Stimulated activated CD8-positive, alpha-beta memory T cell treated with anti-CD3 and anti-CD28 coated beads, Interleukin-15, amount 100 ng/mL, for 4 hours (primary cell): ENCODE data around the gene NSUN5.
"Not testable (repeated sequence)": the region's sequence is repeated elsewhere in the genome, so short reads cannot be mapped to it uniquely, and the experiment has no call there.

Experiments
- DNase-seq, 2 donors: peaks; one replicate each; pipeline ENCODE4 v3.0.0-alpha.2; 2020; ENCODE audit warnings: low read depth in 2 of 2

Gene NSUN5

DNA sequence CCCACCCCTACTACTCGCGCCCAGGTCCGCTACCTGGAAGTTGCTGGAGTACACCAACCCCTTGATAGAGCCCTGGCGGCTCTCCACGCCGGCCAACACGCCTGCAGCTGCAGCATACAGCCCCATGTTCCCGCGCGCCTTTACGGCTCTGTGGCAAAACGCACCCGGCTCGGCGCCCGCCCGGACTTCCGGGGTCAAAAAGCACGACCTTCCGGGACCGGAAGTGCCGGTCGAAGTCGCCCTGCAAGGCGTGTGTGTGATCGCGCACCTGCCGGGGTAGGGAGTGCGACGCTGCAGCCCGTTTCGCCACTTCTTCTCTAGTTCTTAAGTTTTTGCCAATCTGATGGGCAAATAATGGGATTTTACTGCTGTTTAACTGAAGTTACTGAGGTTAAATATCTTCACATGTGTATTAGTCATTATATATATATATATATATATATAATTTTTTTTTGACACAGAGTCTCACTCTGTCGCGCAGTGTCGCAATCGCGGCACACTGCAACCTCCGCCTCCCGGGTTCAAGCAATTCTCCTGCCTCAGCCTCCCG, at the start of gene NSUN5:
TSS of gene NSUN5 (minus strand) at position 162 of the 550 bp plus-strand sequence. CDS start at position 126, 36 bp downstream.
- DNase-seq, result peak; percentile 74 to 78

DNA sequence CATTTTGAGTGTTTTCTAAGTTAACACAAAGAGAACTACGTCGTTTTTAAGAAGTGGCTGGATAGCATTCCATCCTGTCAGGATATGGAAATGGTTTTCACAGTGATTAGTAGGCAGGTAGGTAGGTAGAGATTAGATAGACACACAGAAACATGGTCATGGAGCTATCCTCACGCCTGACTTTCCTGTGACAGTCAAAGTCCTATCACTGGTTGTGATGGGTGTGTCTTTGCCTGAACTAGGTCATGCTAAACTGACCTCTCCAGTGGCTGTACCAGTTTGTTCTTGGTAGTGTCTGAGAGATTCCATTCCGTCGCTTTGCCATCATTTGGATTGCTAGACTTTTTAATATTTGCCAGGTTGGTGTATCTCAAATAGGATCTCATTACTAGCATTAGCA, 47.5 kb upstream of the NSUN5 start:
- no peak for DNase-seq

DNA sequence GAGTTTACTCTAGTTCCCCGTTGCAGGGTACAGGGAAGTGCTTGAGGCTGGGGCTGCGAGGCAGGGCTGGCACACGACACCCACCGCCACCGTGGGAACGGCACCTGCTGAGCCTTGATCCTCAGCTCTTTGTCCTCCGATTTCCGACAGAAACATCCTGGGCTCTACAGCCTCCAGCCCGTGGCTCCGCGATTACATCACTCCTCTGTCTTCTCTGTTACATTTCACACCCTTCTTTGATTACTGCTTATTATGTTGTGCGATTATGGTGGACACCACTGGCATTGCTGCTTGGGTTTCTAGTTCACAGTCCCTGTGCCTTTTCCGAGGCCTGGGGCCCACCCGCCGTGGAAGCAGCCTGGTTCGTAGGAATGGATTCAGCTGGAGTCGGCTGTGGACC, 46.2 kb upstream of the NSUN5 start:
- no peak for DNase-seq

DNA sequence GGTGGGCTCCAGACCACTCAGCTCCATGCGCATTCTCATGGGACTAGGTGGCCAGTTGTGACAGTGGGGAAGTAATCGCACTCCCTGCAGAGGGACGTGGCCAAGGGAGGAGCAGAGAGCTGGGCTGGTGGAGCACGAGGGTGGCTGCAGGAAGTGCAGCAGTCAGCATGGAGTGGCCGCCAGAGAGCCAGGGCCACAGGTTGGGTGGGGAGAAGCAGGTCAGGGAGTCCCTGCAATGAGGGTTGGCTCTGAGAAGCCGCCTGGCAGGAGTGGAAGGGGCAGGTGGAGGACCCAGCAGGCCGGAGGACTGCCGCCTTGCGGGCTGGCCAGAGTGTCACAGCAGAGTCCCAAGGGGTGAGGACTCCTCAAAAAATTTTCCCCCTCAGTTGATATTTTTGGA, 45.6 kb upstream of the NSUN5 start:
- DNase-seq, result no peak

DNA sequence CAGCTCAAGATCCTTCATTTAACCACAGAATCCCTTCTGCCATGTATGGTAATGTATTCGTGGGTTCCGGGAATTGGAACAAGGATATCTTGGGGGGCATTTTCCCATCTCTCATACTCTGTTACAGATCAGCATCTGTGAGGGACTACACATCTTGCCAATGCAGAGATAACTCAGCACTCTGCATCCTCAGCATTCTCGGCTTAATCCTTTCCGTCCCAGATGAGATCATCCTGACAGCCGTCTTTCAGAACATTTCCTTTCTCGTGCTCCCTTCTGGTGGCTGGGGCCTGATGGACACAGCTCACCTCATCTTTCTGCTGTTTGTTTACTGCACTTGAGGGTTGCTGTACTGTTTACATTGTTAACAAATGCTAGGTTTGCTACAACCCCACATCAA, 44.6 kb upstream of the NSUN5 start:
- DNase-seq, result no peak

DNA sequence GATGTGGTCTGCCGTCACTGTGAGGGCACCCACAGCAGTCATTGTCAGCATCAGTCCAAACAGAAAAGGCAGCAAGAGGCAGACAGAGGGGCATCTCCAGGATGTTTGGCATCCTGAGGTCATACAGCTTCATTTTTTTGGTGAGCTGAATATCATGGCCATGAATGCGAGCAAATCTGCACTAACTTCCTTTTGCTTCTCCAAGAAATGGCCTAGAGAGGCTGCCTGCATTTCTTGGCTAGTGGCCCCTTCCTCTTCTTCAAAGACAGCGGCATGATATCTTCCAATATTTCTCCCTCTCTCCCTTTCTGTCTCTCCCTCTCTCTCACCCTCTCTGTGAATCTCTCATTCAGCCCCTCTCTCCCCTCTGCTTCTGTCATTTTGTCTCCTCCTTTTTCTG, 44.2 kb upstream of the NSUN5 start:
- DNase-seq, result no peak

DNA sequence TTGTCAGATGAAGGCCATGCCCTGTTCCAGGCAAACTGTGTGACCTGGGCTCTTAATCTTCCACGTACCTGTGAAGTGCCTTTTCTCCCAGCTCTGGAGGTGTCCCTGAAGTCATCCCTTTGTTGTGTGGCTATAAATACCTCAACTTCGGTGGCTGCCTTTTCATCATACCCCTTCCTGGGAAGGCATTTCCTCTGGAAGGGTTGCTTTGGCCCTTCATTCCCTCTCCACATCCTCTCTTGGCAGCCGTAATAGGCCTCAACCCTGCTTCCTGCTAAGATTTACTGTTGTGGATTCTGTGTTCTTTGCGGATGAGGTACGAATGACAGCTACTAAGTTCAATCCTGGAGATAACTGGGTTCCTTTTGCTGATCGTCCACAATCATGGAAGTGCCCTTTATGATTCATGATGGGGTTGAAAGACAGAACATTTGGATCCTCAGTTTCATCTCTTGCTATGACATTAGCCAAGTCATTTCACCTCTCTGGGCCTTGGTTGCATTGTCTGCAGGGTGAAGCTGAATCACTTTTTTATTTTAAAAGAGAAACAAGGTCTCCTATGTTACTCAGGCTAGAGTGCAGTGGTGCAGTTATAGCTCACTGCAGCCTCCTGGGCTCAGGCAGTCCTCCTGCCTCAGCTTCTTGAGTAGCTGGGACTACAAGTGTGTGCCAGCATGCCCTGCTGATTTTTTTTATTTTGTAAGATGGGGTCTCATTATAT, 43.0 kb upstream of the NSUN5 start:
- no peak for DNase-seq

DNA sequence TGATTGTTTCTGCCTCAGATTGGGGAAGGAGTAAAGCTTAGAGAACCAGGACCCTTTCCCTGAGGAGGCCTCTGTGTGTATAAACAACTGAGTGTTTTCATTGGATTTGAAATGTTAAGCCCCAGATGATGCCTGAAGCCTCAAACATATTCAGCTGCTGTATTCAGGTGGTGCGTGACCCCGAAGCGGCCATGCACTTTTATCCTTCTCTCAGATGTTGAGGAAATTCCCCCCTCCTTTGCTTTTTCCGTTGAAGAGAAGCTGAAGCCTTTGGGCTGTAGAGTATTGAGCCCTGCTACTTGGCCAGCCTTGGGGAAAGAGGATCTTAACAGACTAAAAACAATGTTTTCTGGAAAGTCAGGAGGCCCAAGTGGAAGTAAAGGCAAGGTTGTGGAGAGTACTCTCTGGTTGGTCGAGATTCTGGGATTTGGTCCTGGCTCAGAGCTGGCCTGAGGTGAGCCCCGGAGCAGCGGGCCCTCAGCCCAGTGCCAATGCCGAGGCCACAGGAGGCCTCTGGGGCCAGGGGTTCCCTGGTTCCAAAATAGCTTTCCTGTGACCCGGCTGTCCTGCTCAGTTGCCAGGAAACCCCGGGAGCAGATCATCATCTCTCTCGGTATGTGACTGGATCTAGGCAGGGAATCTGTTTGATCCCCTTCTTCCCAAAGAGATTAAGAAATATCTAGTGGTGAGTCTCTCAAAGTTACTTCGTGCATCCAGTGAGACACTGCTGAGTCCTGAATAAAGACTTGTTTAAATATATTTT, 41.9 kb upstream of the NSUN5 start:
- DNase-seq, result no peak

DNA sequence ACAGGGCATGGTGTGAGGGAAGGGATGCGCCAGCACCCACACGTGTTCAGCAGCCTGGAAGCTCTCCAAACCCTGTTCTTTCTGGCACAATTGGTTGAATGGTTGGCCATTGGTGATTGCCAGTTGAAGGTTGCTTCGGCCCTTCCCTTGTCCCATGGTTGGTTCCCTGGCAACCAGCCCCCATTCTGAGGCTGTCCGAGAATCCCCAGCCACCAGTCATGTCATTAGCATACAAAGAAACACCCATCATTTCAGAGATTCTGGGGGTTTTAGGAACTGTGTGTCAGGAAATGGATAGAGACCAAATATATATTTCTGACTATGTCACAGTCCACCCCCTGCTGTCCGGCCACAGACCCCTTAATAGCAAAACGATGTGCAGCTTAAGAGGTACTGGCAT, 41.1 kb upstream of the NSUN5 start:
- DNase-seq, result no peak

DNA sequence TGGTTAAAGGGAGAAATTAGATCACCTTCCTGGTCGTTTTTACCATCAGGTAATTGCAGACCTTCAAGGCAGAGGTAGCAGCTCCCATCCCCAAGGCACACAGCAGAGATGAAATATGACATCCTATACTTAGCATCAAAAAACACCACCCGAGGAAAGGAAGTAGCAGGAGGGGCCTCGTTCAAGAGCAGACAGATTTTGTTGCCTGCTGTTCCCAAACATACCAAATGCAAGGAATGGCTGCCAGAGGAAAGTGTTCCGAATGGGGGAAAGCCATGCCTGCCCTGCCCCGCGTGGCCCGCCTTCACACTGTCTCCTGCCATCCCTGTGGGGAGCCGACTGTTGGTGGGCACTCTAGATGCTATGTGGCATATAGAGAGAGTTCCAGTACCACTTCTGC, 37.3 kb upstream of the NSUN5 start:
- no peak for DNase-seq

DNA sequence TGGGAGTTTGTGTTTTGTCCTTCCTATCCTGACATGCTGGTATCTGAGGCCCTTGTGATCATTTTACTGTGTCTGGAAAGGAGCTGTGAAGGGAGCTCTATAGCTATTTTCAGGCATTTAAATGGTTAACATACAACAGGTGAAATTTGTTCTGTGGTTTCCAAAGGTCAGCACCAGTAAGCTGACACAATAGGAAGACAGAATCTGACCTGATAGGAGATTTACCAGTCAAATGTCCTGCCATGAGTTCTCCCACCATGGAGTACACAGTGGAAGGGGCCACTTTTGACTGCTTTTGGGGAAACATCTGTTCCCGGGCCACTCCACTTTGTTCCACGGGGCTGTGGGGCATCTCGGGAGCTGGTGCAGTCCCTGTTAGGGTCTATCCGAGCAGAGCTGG, 36.9 kb upstream of the NSUN5 start:
- DNase-seq, result no peak

DNA sequence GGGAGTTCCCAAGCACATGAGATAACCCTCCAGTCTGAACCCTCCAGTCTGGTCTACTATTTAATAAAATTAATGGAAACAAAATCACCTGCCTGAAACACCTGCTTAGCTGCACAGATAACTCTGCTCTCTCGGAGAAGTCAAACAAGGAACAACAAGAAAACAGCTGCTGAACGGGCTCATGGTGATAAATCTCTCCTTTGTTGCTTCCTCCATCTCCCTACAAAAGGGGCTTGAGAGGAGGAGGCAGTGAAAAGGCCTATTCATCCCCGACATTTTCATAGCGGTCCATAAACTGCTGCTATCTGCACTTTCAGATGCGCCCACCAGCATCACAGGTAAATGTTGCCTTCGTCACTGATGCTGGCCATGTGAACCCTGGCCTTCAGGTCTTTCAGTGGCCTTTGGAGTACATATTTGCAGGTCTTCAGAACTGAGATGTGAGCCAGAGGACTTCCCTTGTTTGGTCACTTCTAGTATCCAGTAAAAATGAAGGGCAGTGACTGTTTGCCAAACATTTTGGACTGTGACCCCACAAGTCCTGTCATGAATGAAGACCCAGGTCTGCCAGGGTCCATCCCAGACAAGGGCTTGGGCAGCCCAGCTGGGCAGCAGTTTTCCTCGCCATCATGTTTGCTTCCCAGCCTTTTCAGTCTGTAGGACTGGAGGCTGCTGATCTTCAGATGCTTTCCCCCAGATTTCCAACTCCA, 35.2 kb upstream of the NSUN5 start:
- DNase-seq, result no peak

DNA sequence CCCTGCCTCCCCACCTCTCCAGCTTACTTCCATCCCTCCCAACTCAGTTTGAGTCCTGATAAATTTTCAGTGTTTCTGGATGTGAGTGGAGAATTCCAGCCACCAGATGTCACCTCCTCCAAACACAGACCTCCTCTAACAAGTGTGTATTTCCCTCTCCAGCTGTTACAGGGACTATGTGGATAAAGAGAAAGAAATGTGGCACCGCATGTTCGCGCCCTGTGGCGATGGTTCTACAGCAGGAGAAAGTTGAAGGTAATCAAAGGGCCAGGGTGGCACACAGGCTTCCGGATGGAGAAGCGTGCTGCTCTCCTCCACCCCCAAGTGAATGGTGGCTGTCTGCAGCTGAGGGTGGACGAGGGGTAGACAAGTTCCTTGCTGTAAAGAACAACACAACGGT, 34.0 kb upstream of the NSUN5 start:
- DNase-seq, result no peak

DNA sequence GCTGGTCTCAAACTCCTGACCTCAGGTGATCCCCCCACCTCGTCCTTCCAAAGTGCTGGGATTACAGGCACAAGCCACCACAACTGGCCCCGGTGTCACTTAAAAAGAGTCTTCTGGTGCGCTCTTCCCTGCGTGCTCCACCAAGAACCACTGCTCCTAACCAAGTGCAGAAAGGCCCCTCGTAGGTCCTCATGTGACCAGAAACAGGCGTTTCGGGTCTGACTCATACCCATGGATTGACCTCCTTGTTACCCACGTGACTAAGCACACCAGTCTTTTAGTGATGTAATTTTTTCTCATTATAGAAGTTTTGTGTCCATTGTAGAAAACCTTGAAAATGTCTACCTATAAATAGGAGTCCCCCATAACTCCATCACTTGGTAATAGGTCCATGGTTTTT, 33.3 kb upstream of the NSUN5 start:
- DNase-seq, result no peak

DNA sequence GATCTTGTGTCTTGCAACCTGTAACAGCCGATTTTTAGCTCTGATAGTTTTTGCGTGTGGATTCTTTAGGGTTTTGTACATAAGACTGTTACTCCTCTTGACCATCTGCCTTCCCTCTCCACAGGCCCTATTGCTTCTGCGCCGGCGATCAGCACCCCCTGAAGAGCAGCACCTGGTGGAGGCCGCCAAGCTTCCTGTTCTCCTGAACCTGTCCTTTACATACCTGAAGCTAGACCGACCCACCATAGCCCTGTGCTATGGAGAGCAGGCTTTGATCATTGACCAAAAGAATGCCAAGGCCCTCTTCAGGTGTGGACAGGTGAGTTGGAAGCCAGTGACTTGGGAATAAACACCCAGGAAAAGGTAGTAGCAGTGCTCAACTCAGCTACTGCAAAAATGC, 31.9 kb upstream of the NSUN5 start:
- no peak for DNase-seq

DNA sequence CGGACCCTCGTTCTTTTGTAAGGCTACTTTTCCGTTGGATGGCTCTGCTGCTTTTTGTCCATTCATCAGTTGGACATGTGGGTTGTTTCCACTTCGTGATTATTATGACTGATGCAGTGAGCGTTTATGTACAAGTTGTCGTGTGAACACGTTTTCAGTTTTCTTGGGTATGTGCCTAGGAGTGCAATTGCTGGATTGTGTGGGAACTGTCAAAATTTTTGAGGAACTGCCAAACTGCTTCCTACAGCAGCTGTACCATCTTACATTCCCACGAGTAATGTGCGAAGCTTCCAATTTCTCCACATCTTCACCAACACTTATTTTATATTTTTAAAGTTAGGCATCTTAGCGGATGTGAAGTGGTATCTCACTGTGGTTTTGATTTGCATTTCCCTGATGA, 29.7 kb upstream of the NSUN5 start:
- DNase-seq, result no peak

DNA sequence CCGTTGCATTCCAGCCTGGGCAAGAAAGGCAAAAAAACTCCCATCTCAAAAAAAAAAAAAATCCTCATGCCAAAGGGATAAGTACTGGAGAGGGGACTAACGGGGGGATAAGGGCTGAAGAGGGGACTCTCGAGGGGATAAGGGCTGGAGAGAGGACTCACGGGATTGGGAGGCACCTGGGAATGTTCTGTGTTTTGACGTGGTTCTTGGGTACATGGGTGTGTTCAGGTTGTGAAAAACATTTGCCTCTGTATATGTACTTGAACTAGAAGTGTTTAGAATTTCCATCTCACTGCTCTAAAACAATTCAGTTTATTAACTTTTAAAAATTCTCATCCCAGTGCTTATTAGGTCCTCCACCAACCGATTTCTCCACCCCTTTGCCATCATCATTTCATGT, 23.8 kb upstream of the NSUN5 start:
- DNase-seq, result no peak

DNA sequence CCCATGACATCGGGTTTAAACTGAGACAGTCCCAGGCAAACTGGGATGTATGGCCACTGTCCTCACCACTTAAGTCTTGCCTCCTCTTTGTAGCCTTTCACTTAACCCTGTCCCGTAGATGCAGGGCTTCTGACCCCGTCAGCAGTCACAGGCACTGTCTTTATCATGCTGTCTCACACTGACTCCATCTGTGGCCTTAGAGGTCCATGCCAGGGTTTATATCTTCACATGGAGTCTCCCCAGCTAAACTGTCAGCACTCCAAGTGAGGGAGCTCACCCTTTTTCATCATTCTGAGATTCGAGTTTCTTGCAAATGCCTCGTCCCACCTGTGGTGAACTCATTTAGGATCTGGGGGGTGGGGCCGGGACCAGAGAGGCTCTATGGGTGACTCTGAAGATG, 22.1 kb upstream of the NSUN5 start:
- no peak for DNase-seq

DNA sequence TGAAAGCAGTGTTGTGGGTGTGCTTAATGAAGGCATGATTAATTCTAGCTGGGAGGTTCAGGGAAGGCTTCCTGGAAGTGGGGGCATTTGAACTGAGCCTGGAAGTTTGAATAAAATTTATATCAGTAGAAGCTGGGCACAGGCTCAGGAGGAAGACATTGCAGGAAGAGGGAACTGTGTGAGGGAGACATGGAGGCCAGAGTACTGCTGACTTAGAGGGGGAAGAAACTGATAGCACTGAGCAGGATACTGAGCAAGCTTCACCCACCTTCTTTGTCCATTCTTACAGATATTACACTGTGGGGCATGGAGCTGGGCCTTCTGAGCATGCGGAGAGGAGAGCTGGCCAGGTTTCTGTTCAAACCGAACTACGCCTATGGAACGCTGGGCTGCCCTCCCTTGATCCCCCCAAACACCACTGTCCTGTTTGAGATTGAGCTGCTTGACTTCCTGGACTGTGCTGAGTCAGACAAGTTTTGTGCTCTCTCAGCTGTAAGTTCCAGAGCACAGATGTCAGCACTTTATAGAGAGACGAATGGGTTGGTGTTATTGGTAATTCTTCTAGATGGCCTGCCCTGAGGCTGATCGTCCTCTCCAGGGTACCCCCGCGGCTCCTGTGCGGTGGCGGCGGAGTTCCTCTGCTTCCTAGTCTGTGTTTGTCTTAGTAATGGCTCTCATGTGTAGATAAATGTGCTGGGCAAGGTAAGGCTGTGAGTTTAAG, 21.4 kb upstream of the NSUN5 start:
- no peak for DNase-seq

DNA sequence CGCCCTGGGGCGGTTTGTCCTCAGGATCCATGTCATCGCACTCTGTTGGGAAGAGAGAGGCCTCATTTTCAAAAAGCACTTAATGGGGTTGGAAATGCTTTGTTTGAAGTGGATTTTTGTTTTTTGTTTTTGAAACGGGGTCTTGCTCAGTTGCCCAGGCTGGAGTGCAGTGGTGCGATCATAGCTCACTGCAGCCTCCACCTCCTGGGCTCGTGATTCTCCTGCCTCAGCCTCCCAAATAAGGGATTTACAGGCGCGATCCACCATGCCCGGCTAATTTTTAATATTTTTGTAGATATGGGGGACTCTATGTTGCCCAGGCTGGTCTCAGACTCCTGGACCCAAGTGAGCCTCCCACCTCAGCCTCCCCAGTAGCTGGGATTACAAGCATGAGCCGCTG, 20.1 kb upstream of the NSUN5 start:
- no peak for DNase-seq

DNA sequence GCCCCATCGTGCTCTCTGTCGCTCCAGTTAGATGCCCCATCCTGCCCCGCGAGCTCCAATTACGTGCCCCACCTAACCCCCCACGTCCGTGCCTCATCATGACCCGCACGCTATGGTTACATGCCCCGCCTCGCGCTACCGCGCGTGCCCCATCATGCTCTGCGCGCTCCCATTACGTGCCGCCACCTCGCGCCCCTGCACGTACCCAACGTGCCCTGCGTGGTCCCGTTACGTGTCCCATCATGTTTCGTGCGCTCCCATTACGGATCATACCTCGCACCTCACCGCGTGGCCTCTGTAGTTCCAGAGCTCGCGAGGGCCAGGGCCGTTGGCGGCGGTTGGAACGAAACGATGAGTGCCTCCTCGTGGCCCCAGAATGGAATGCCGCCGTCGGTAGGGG, 19.3 kb upstream of the NSUN5 start, which contains the start of the genes FKBP6 and TRIM50:
TSS of gene FKBP6 (plus strand) at position 240 of the 400 bp plus-strand sequence. CDS start 268 bp downstream, outside the sequence.
TSS of gene TRIM50 (minus strand) at position 161 of the 400 bp plus-strand sequence. CDS start 3,295 bp downstream, outside the sequence.
- not testable (repeated sequence) for DNase-seq

DNA sequence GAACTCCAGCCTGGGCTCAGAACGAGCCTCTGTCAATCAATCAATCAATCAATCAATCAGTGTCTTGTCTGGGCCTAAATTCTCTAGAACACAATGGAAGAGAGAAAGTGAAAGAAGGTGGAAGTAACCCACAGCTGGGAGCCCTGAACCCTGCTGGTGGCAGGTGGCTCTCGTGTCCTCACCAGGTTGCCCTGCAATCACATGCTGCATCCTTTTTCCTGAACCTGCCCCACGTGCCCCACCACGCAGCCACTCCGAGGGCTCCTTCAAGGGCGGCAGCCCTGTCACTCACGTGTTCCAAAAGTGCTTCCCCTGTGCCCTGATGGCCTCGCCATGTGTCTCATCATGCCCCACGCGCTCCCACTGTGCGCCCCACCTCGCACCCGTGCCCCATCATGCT, 18.8 kb upstream of the NSUN5 start:
- not testable (repeated sequence) for DNase-seq
